Prostate gland (tissue), 2 donors: ENCODE measurements around the gene ZNF532. TPM values are rescaled to one million over a fixed set of nuclear protein-coding genes. Genes with fewer than 3 reads are reported as not detected.

Experiments
- DNase-seq: peaks from one replicate; pipeline ENCODE4 v3.0.0-alpha.2; 2019; ENCODE audit warnings: low spot score
- H3K27ac ChIP-seq, 2 donors: fragments of 200-600 bp; sonication (generic); 2 replicates each; pipeline ENCODE4 v1.5.1; 2017 to 2019
- H3K27me3 ChIP-seq: fragments of 200-600 bp; sonication (generic); replicated peaks from 2 replicates; pipeline ENCODE4 v1.5.1; 2019; ENCODE audit not compliant: insufficient read depth
- H3K36me3 ChIP-seq, 2 donors: fragments of 200-600 bp; sonication (generic); 1 replicate in 1 of 2; 2 replicates in 1 of 2; pipeline versions ENCODE4 v1.5.1 to v1.8.1; 2017 to 2019
- H3K4me1 ChIP-seq: fragments of 200-600 bp; sonication (generic); replicated peaks from 2 replicates; pipeline ENCODE4 v1.5.1; 2019
- H3K4me3 ChIP-seq, 2 donors: fragments of 200-600 bp; sonication (generic); 2 replicates each; pipeline ENCODE4 v1.5.1; 2017 to 2019
- H3K9me3 ChIP-seq: fragments of 200-600 bp; sonication (generic); 2 replicates; pipeline ENCODE4 v1.5.1; 2017
- CTCF ChIP-seq, 4 experiments: fragments of 200-600 bp in 2 of 4; fragments of 450-650 bp in 2 of 4; sonication (generic) in 2 of 4; IDR thresholded peaks; 1 replicate in 3 of 4; 2 replicates in 1 of 4; pipeline ENCODE4 v1.5.1; 2016 to 2019; ENCODE audit warnings: antibody characterized with exemption in 4 of 4, mild to moderate bottlenecking in 2 of 4, moderate library complexity in 2 of 4
- POLR2A ChIP-seq: fragments of 450-650 bp; IDR thresholded peaks from one replicate; pipeline ENCODE4 v1.6.1; 2016; ENCODE audit warnings: antibody characterized with exemption, mild to moderate bottlenecking
- POLR2AphosphoS5 ChIP-seq: sonication (generic); formaldehyde crosslinking; IDR thresholded peaks from one replicate; pipeline ENCODE4 v1.6.1; 2017; ENCODE audit warnings: antibody characterized with exemption
- WGBS: methylation state at CpG from one replicate; pipeline ENCODE4 v1.1.5; 2018; 5-methylcytosine and 5-hydroxymethylcytosine counted together
- intact Hi-C: fragments of 100-400 bp; cut with DNase I; formaldehyde crosslinking; loops from one replicate; pipeline ENCODE4 v1.14.2; 2022
- small RNA-seq, 2 donors: library from RNA; depleted of rRNA; stranded (forward); fragments of <200 nt; gene quantifications; one replicate each; pipeline ENCODE3, GENCODE V24; 2016
- total RNA-seq, 2 donors: library from RNA; depleted of rRNA; stranded (reverse); fragments of >200 nt; gene quantifications; one replicate each; pipeline ENCODE4 v1.1.0, GENCODE V29; 2016

ZNF532 gene
- total RNA-seq, 2 donors from 2014 or later, result 231 to 299 TPM

- no peak overlapping the region for H3K4me3 ChIP-seq
- H3K27me3 ChIP-seq, result no peaks in the 10 kb centered on the region
- no peaks in the 10 kb centered on the region for H3K9me3 ChIP-seq
- H3K27ac ChIP-seq, result no peak overlapping the region
- intact Hi-C loops, result no loop called here
- no peaks in the 10 kb centered on the region for H3K36me3 ChIP-seq
- H3K4me1 ChIP-seq, result no peaks in the 10 kb centered on the region
- no peak for TF ChIP-seq POLR2AphosphoS5
- TF ChIP-seq CTCF (IDR thresholded peaks at IDR 0.05), result no peak
- no peak for TF ChIP-seq POLR2A
- DNase-seq, result no peak
- WGBS, result 94% methylated on average over 8 of the region's 8 CpGs
These were observed 170.9 kb downstream of the ZNF532 start for GRCh38 chr18:59035591-59035990.

Small RNA genes within 50 kb of the gene (small RNA-seq; reads per million reads assigned to genes)
- gene RF00096 (0 reads per million in 2 donors), gene RNU2-69P (0 to 0.20 reads per million in 2 donors)

Other genes with a start within 250 kb of the ZNF532 start
- gene ALPK2, start 235.8 kb upstream of the ZNF532 start, total RNA-seq, result under 1 TPM; 0.09 to 0.34 TPM
- 10 to 100 TPM; 41.1 to 51.6 TPM for gene MALT1, start 193.4 kb upstream of the ZNF532 start, total RNA-seq